ENCODE measurements around the gene CCDC175. TPM values are rescaled to one million over a fixed set of nuclear protein-coding genes. Genes with fewer than 3 reads are reported as not detected.

The CCDC175 gene
- total and polyA plus RNA-seq, 7 donors, result not detected

- TF ChIP-seq EP300 (IDR thresholded peaks at IDR 0.05) (no peak), CTCF (IDR thresholded peaks at IDR 0.05) (no peak), POLR2A (IDR thresholded peaks at IDR 0.05) (no peak), POLR2AphosphoS5 (IDR thresholded peaks at IDR 0.05) (no peak)
- WGBS, 2 donors, result 93 to 95% methylated on average over 3 of the region's 3 CpGs
- Histone ChIP-seq H3K4me1 (no peaks in the 10 kb centered on the region), H3K36me3 (peaks cover 0 to 6% (median 3%) of the 10 kb centered on the region in 4 donors), H3K9me3 (no peaks in the 10 kb centered on the region), H3K27ac (no peak overlapping the region), H3K4me3 (no peak overlapping the region), H3K27me3 (no peaks in the 10 kb centered on the region)
- intact Hi-C loops (cut with DNase I), result no loop called here
- no peak for DNase-seq
Measured at GRCh38 chr14:59507752-59508103, 68.9 kb downstream of the CCDC175 start.

GRCh38 chr14:59507063-59507751 is 69.4 kb downstream of the CCDC175 start:
- H3K36me3 ChIP-seq, result peaks cover 0 to 6% (median 3%) of the 10 kb centered on the region in 4 donors
- no peaks in the 10 kb centered on the region for H3K27me3 ChIP-seq
- intact Hi-C loops (cut with DNase I), result no loop called here
- no peaks in the 10 kb centered on the region for H3K4me1 ChIP-seq
- H3K9me3 ChIP-seq, result no peaks in the 10 kb centered on the region
- H3K27ac ChIP-seq, result no peak overlapping the region
- no peak for TF ChIP-seq POLR2A (IDR thresholded peaks at IDR 0.05)
- no peak for TF ChIP-seq POLR2AphosphoS5 (IDR thresholded peaks at IDR 0.05)
- TF ChIP-seq EP300 (IDR thresholded peaks at IDR 0.05), result no peak
- peak in 3 of 4 experiments; percentile 49 to 54 (median 54) for TF ChIP-seq CTCF (IDR thresholded peaks at IDR 0.05)
- H3K4me3 ChIP-seq, result no peak overlapping the region
- DNase-seq, result no peak

GRCh38 chr14:59503256-59503655 is 73.4 kb downstream of the CCDC175 start:
- Histone ChIP-seq H3K9me3 (no peaks in the 10 kb centered on the region), H3K27me3 (no peaks in the 10 kb centered on the region), H3K27ac (no peak overlapping the region), H3K36me3 (peaks cover 0 to 22% (median 3%) of the 10 kb centered on the region in 4 donors), H3K4me3 (no peak overlapping the region), H3K4me1 (peaks cover 0 to 10% (median 3%) of the 10 kb centered on the region in 4 donors)
- WGBS, 2 donors, result 79 to 90% methylated on average over 4 of the region's 4 CpGs
- no peak for DNase-seq
- intact Hi-C loops (cut with DNase I), result no loop called here
- TF ChIP-seq CTCF (IDR thresholded peaks at IDR 0.05) (no peak), POLR2AphosphoS5 (IDR thresholded peaks at IDR 0.05) (no peak), EP300 (IDR thresholded peaks at IDR 0.05) (no peak), POLR2A (IDR thresholded peaks at IDR 0.05) (no peak)

GRCh38 chr14:59500732-59501131 is 75.9 kb downstream of the CCDC175 start:
- Histone ChIP-seq H3K4me1 (peaks cover 0 to 10% (median 3%) of the 10 kb centered on the region in 4 donors), H3K27ac (no peak overlapping the region), H3K4me3 (no peak overlapping the region), H3K36me3 (peaks cover 0 to 39% (median 6%) of the 10 kb centered on the region in 4 donors), H3K9me3 (no peaks in the 10 kb centered on the region), H3K27me3 (no peaks in the 10 kb centered on the region)
- TF ChIP-seq EP300 (IDR thresholded peaks at IDR 0.05) (no peak), POLR2A (IDR thresholded peaks at IDR 0.05) (no peak), CTCF (IDR thresholded peaks at IDR 0.05) (no peak), POLR2AphosphoS5 (IDR thresholded peaks at IDR 0.05) (no peak)
- WGBS, 2 donors, result 19 to 61% methylated on average over 3 of the region's 3 CpGs
- DNase-seq, result no peak
- intact Hi-C loops (cut with DNase I), result no loop called here

GRCh38 chr14:59492384-59492783 is 84.2 kb downstream of the CCDC175 start:
- H3K4me3 ChIP-seq, result no peak overlapping the region
- 16 to 65% methylated on average over 1 of the region's 1 CpG for WGBS, 2 donors
- TF ChIP-seq POLR2AphosphoS5 (IDR thresholded peaks at IDR 0.05) (no peak), CTCF (IDR thresholded peaks at IDR 0.05) (no peak), EP300 (IDR thresholded peaks at IDR 0.05) (no peak), POLR2A (IDR thresholded peaks at IDR 0.05) (no peak)
- intact Hi-C loops (cut with DNase I), result no loop called here
- DNase-seq, result no peak
- H3K27me3 ChIP-seq, result no peaks in the 10 kb centered on the region
- peaks cover 0 to 10% (median 2%) of the 10 kb centered on the region in 4 donors for H3K4me1 ChIP-seq
- no peaks in the 10 kb centered on the region for H3K9me3 ChIP-seq
- peaks cover 0 to 96% (median 22%) of the 10 kb centered on the region in 4 donors for H3K36me3 ChIP-seq
- H3K27ac ChIP-seq, result no peak overlapping the region

Measured in sigmoid colon (tissue), 7 donors.